GM18873 (cell line): ENCODE results near the gene PARVA.

Experiments
- ATAC-seq: cut with Tn5 transposase; IDR thresholded peaks from one replicate; pipeline ENCODE4 v1.9.1; 2021; ENCODE audit warnings: mild to moderate bottlenecking, moderate library complexity, moderate number of reproducible peaks; ENCODE audit not compliant: unreplicated experiment, low FRiP score

The PARVA gene

GRCh38 chr11:12542186-12542935 is 165.0 kb downstream of the PARVA start:
- ATAC-seq: no peak

- no peak for ATAC-seq
Observed at GRCh38 chr11:12543596-12544415, 166.4 kb downstream of the PARVA start.

- no peak for ATAC-seq
Observed at GRCh38 chr11:12544986-12545775, 167.8 kb downstream of the PARVA start.

DNA sequence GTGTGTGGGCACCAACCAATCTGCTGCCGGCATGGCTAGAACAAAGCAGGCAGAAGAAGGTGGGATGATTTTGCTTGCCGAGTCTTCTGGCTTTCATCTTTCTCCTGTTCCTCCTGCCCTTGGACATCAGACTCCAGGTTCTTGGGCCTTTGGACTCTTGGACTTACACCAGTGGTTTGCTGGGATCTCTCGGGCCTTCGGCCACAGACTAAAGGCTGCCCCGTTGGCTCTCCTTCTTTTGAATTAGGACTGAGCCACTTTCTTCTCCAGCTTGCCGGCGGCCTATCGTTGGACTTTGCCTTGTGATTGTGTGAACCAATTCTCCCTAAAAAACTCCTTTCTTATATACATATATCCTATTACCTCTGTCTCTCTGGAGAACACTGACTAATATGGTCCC is 168.8 kb downstream of the PARVA start:
- ATAC-seq: no peak

DNA sequence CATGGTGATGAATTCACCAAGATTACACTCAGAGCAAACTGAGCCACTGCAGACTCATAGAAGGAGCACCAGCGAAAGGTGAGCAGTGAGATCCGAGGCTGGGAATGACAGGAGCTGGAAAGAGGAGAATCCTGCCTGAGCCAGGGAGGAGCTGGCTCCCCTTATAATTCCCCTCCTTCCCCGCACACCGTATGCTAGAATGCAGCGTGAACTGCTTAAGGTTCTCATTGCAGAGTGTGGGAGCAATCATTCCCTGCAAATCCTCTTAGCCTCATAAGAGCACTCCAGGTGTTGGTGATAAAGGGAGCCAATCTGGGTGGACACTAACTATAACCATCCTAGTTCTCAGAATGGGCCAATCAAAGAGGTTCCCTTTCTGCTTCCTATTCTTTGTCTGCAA is 169.3 kb downstream of the PARVA start:
- ATAC-seq: no peak

DNA sequence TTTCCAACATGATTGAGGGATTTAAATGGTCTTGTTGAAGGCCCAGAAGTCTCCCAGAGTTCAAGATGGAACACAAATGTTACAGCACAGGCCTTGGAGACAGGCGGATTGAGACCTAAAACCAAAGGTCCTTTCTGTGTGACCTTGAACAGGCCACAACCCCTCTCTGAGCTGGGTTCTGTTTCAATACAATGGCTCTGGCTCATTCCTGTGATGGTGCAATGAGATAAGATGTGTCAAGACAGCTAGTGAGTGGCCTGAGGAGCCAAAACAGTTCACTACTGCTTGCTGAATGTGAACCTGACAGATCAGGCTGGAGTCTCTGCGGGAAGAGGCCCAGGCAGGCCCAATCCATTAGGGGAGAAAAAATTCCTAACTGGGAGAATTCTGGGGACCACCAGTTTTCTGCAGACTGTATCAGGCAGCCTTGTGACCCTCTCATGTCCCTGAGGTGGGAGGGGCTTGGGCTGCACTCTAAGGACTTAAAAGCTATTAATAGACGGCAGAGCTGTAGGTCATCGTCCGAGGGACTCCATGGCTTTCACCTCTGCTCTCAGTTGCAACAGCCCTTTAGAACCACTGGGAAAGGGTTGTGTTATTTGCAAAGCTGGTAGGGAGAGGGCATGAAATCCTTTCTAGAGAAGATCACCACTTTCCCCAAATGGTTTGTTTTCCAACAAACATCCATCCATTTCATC is 170.7 kb downstream of the PARVA start:
- no peak for ATAC-seq

DNA sequence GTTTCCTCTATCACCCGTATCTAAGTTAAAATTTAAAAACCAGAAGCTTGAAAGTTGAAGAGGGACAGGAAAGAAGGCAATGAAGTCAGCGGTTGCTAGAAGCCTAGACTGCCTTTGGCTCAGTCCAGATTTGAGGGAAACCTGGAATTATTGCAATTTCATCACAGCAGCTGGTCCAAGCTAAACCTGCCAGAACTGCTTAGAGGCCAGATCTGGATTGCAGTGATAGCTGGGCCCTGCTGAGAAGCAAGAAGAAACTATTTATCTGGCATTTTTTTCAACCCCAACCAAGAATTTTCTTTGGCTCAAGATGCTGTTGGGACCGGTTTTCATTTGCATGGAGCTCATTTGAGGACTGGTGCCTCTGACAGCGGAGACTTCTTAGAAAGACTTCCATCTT is 175.3 kb downstream of the PARVA start:
- no peak for ATAC-seq

- no peak for ATAC-seq
Observed at GRCh38 chr11:12554122-12554521, 176.8 kb downstream of the PARVA start.

GRCh38 chr11:12556155-12556554 is 178.8 kb downstream of the PARVA start:
- ATAC-seq: no peak

DNA sequence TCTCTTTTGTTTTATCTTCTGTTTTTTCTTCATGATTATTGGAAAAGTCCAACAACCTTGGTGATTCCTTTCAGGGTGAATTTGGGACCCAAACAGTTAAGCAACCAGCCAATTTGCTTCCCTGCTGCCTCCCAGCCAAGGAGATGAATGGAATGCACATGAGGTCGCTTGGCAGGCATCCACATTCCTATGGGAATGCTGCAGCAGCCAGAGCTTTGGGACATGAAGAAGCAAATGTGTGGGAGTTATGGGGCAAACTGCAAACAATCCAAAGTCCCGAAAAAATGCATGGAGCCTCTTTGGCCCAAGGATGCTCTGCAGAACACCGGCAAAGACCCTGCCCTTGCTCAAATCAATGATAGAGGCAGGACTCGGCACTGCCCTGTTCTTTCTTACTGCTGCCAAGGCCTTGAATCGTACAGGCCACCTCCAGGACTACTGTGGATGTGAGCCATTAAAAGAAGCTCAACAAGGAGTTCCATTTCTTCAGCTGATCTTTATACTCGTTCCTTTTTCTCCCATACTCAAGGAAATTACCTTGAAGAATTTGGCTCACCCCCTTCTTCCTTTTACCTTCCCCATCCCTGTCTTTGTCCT is 179.5 kb downstream of the PARVA start:
- no peak for ATAC-seq

- ATAC-seq: no peak
Observed at GRCh38 chr11:12559011-12559410, 181.6 kb downstream of the PARVA start.

DNA sequence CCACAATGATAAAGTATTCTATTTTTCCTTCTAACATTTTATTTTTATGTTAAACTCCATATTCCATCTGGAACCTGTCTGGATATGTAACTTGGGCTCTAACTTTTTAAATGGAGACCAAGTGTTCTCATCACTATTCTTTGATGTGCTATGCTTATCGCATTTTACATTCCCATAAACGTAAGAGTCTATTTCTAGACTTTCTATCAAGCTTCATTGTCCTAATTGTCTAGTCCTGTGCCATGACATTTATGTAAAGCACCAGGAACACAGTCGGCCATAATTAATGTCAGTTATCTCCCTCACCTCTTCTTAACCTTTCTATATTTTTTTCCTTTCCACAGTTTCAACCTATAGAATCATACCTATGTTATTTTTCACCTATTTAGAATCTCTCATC is 183.0 kb downstream of the PARVA start:
- no peak for ATAC-seq

GRCh38 chr11:12560861-12561260 is 183.5 kb downstream of the PARVA start:
- ATAC-seq: no peak

DNA sequence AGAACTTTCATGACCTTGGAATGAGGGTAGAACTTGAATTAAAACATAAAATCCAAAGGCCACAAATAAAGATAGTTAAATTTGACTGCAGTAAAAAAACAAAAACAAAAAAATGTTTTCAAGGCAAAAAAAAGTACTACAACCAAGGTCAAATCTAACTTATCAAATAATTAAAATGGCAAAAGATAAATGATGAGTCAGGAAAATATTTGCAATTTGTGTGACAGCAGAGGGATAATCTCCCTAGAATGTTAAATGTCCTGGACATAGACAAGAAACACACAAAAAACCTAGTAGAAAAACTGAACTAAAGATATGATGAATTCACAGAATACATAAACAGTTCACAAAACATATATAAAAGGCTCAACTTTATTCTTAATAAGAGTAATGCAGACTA is 186.6 kb downstream of the PARVA start:
- ATAC-seq: no peak

DNA sequence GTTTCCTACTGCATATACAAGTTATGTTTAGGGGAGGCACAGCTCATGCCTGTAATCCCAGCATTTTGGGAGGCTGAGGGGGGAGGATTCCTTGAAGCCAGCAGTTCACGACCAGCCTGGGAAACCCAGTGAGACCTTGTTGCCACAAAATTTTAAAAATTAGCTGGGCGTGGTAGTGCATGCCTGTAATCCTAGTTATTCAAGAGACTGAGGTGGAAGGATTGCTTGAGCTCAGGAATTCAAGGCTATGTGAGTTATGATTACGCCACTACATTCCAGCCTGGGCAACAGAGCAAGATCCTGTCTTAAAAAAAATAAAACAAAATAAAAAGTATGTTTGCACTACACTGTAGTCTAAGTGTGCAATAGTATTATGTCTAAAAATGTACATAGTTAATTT is 188.0 kb downstream of the PARVA start:
- no peak for ATAC-seq

- ATAC-seq: no peak
Observed at GRCh38 chr11:12567746-12568460, 190.5 kb downstream of the PARVA start.

DNA sequence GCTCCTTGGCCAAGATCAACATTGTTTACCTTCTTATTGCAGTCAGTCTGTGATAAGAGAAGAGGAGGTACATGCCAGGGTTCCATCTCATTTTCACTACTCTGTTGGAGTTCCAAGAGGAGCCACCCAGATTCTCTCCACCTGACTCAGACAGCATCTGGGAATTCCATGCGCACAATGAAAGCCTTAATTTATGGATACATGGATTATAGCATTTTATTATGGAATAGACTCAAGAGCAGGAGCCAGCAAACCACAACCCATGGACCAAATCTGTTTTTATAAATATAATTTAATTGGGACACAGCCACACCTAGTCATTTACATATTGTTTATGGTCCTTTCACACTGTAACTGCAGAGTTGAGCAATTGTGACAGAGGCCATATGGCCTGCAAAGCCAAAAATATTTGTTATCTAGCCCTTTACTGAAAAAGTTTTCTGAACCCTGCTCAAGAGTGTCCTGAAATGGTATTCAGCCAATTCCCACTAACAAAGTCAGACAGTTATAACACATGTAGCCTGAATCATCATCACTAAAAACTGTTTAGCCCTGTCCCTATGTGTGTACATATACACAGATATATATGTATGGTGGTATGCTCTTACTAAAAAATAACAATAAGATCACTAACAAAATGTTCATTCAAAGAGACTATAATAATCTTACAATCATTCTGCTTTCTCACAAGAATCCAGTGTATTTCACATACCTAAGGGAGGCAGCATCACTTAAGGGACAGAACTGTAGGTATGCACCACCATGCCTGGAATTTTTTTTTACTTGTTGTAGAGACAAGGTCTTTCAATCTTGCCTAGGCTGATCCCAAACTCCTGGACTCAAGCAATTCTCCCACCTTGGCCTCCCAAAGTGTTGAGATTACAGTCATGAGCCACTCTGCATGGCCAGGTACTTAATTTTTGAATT is 192.4 kb downstream of the PARVA start:
- ATAC-seq: no peak

- ATAC-seq: no peak
Observed at GRCh38 chr11:12573707-12574485, 196.5 kb downstream of the PARVA start.
